Left forelimb (tissue), 1 donor: Measurements from ENCODE around the gene SYNPR.

Source experiments
- DNase-seq: peaks from one replicate; pipeline ENCODE4 v3.0.0-alpha.2; 2018; ENCODE audit warnings: low spot score

SYNPR gene

GRCh38 chr3:63384382-63384781, 106.3 kb downstream of the SYNPR start:
- DNase-seq = no peak

- DNase-seq = no peak
Measured at GRCh38 chr3:63385629-63386028, 107.5 kb downstream of the SYNPR start.

GRCh38 chr3:63386568-63386967, 108.5 kb downstream of the SYNPR start:
- no peak for DNase-seq

GRCh38 chr3:63387568-63387967, 109.5 kb downstream of the SYNPR start:
- DNase-seq = no peak

- DNase-seq = no peak
Measured at GRCh38 chr3:63390710-63391230, 112.7 kb downstream of the SYNPR start.

GRCh38 chr3:63395960-63396359, 117.9 kb downstream of the SYNPR start:
- DNase-seq = no peak

- DNase-seq = no peak
Measured at GRCh38 chr3:63400246-63400860, 122.2 kb downstream of the SYNPR start.

GRCh38 chr3:63405882-63406281, 127.8 kb downstream of the SYNPR start:
- no peak for DNase-seq

- no peak for DNase-seq
Measured at GRCh38 chr3:63413523-63413922, 135.4 kb downstream of the SYNPR start.

GRCh38 chr3:63414607-63415006, 136.5 kb downstream of the SYNPR start:
- no peak for DNase-seq

GRCh38 chr3:63429905-63430304, 151.8 kb downstream of the SYNPR start:
- DNase-seq = no peak

- DNase-seq = no peak
Measured at GRCh38 chr3:63430875-63431274, 152.8 kb downstream of the SYNPR start.

GRCh38 chr3:63437858-63438257, 159.8 kb downstream of the SYNPR start:
- DNase-seq = no peak

GRCh38 chr3:63438826-63439371, 160.8 kb downstream of the SYNPR start:
- no peak for DNase-seq

- no peak for DNase-seq
Measured at GRCh38 chr3:63441262-63441661, 163.2 kb downstream of the SYNPR start.

- DNase-seq = no peak
Measured at GRCh38 chr3:63442918-63443317, 164.8 kb downstream of the SYNPR start.

GRCh38 chr3:63450023-63450422, 171.9 kb downstream of the SYNPR start:
- DNase-seq = no peak

GRCh38 chr3:63450634-63451363, 172.7 kb downstream of the SYNPR start:
- no peak for DNase-seq

GRCh38 chr3:63456901-63457300, 178.8 kb downstream of the SYNPR start:
- DNase-seq = no peak

- no peak for DNase-seq
Measured at GRCh38 chr3:63458405-63458804, 180.3 kb downstream of the SYNPR start.

- DNase-seq = no peak
Measured at GRCh38 chr3:63462732-63463131, 184.6 kb downstream of the SYNPR start.

GRCh38 chr3:63467392-63467791, 189.3 kb downstream of the SYNPR start:
- DNase-seq = no peak

GRCh38 chr3:63470745-63471144, 192.6 kb downstream of the SYNPR start:
- no peak for DNase-seq
